Nucleus accumbens (tissue), 56 donors: Measurements from ENCODE around the gene SDC1.
"Not testable (repeated sequence)": the region's sequence is repeated elsewhere in the genome, so short reads cannot be mapped to it uniquely, and the experiment has no call there.

Experiments used
- DNase-seq, 56 donors: peaks; one replicate each; lab custom pipeline; 2025; lab: John Stamatoyannopoulos, UW

Gene SDC1

GRCh38 chr2:20224716-20225293, at the start of gene SDC1:
TSS of gene SDC1 (minus strand) at chr2:20225130. CDS start at chr2:20224867, 263 bp downstream.
- DNase-seq = peak in 7 of 56 donors; percentile 9 to 41 (median 26)

GRCh38 chr2:20273042-20273441, 48.1 kb upstream of the SDC1 start:
- DNase-seq = no peak

GRCh38 chr2:20268317-20268716, 43.4 kb upstream of the SDC1 start:
- DNase-seq = not testable (repeated sequence)

- no peak for DNase-seq
These were observed 42.6 kb upstream of the SDC1 start for GRCh38 chr2:20267529-20267928.

GRCh38 chr2:20264629-20265028, 39.7 kb upstream of the SDC1 start:
- no peak for DNase-seq

- no peak for DNase-seq
These were observed 32.5 kb upstream of the SDC1 start for GRCh38 chr2:20257411-20257810.

- DNase-seq = no peak
These were observed 29.8 kb upstream of the SDC1 start for GRCh38 chr2:20254731-20255130.

- DNase-seq = no peak
These were observed 25.5 kb upstream of the SDC1 start for GRCh38 chr2:20250436-20250835.

GRCh38 chr2:20249170-20249569, 24.2 kb upstream of the SDC1 start:
- DNase-seq = no peak

- DNase-seq = no peak
These were observed 22.2 kb upstream of the SDC1 start for GRCh38 chr2:20247084-20247483.

GRCh38 chr2:20243637-20244036, 18.7 kb upstream of the SDC1 start:
- not testable (repeated sequence) for DNase-seq

- no peak for DNase-seq
These were observed 17.9 kb upstream of the SDC1 start for GRCh38 chr2:20242727-20243377.

- no peak for DNase-seq
These were observed 17.2 kb upstream of the SDC1 start for GRCh38 chr2:20241973-20242726.

GRCh38 chr2:20240291-20240690, 15.4 kb upstream of the SDC1 start:
- DNase-seq = peak in 6 of 56 donors; percentile 4 to 54 (median 14)

- no peak for DNase-seq
These were observed 11.6 kb upstream of the SDC1 start for GRCh38 chr2:20236496-20236895.

GRCh38 chr2:20235655-20236305, 10.8 kb upstream of the SDC1 start:
- DNase-seq = no peak

GRCh38 chr2:20234597-20234996, 9.7 kb upstream of the SDC1 start:
- not testable (repeated sequence) for DNase-seq

GRCh38 chr2:20232837-20233207, 7.9 kb upstream of the SDC1 start:
- no peak for DNase-seq

GRCh38 chr2:20231598-20232026, 6.7 kb upstream of the SDC1 start:
- no peak for DNase-seq

- no peak for DNase-seq
These were observed 6.2 kb upstream of the SDC1 start for GRCh38 chr2:20231159-20231558.

GRCh38 chr2:20230114-20230425, 5.1 kb upstream of the SDC1 start:
- DNase-seq = no peak
